Fibroblast of villous mesenchyme (primary cell): Measurements from ENCODE around the gene TMPRSS2. TPM values are rescaled to one million over a fixed set of nuclear protein-coding genes. Genes with fewer than 3 reads are reported as not detected.

Experiments used
- DNase-seq: peaks from one replicate; pipeline ENCODE4 v3.0.0-alpha.2; 2010; ENCODE audit warnings: low read depth
- H3K4me3 ChIP-seq: 2 replicates; pipeline ENCODE4 v1.5.1; 2011; ENCODE audit warnings: low read depth, mild to moderate bottlenecking, low read length
- total RNA-seq: library from RNA; depleted of rRNA; stranded (reverse); fragments of >200 nt; gene quantifications from 2 replicates; pipeline ENCODE4 v1.2.3, GENCODE V29; 2012
- TF ChIP-seq, protein P1 (sequence below): IDR thresholded peaks from 2 replicates; pipeline ENCODE4 v1.5.1; 2012; ENCODE audit warnings: low read depth, mild to moderate bottlenecking, low read length; ENCODE audit not compliant: insufficient read depth

TMPRSS2 gene
- total RNA-seq, 1 donor, result not detected

GRCh38 chr21:41479686-41480085 is 28.3 kb downstream of the TMPRSS2 start:
- TF ChIP-seq, protein P1, sequence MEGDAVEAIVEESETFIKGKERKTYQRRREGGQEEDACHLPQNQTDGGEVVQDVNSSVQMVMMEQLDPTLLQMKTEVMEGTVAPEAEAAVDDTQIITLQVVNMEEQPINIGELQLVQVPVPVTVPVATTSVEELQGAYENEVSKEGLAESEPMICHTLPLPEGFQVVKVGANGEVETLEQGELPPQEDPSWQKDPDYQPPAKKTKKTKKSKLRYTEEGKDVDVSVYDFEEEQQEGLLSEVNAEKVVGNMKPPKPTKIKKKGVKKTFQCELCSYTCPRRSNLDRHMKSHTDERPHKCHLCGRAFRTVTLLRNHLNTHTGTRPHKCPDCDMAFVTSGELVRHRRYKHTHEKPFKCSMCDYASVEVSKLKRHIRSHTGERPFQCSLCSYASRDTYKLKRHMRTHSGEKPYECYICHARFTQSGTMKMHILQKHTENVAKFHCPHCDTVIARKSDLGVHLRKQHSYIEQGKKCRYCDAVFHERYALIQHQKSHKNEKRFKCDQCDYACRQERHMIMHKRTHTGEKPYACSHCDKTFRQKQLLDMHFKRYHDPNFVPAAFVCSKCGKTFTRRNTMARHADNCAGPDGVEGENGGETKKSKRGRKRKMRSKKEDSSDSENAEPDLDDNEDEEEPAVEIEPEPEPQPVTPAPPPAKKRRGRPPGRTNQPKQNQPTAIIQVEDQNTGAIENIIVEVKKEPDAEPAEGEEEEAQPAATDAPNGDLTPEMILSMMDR, result no peak
- DNase-seq, result no peak
- no peak overlapping the region for H3K4me3 ChIP-seq

GRCh38 chr21:41478319-41479177 is 29.4 kb downstream of the TMPRSS2 start:
- TF ChIP-seq, protein P1, result no peak
- peak; percentile 35 for DNase-seq
- no peak overlapping the region for H3K4me3 ChIP-seq

GRCh38 chr21:41477641-41478318 is 30.2 kb downstream of the TMPRSS2 start:
- TF ChIP-seq, protein P1, result no peak
- no peak overlapping the region for H3K4me3 ChIP-seq
- DNase-seq, result no peak

DNA sequence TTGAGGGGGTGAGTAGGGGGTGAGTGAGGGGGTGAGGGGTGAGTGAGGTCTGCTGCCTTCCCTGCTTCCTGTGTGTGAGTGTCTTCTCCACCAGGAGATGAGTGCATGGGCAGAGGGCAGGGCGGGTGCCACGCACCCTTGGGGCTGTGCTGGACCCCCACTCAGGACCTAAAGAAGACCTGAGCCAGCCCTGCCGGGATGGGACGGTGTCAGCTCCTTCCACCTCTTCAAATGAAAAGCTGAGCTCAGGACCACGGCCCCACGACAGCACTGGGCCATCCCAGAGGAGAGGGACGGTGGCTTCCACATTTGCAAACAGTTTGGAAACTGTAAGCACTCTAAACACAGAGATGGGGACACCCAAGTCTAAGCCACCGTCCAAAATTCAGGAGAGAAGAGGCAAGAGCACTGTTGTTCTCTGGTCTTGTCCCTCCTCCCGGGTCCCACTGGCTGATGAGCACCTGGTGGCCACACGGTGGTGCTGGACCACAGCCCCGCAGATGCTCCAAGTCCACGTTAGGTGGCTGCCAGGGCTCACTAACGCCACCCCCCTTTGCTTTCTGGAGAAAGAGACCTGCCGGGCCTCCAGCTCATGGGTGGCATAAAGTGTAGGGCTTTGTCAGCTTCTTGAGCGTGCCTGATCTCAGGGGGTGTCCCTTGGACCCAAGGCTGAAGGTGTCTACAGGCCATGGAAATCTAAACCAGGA is 32.1 kb downstream of the TMPRSS2 start:
- TF ChIP-seq, protein P1, result no peak
- H3K4me3 ChIP-seq, result no peak overlapping the region
- no peak for DNase-seq

GRCh38 chr21:41472753-41473548 is 35.0 kb downstream of the TMPRSS2 start:
- no peak overlapping the region for H3K4me3 ChIP-seq
- DNase-seq, result no peak
- TF ChIP-seq, protein P1, result no peak

DNA sequence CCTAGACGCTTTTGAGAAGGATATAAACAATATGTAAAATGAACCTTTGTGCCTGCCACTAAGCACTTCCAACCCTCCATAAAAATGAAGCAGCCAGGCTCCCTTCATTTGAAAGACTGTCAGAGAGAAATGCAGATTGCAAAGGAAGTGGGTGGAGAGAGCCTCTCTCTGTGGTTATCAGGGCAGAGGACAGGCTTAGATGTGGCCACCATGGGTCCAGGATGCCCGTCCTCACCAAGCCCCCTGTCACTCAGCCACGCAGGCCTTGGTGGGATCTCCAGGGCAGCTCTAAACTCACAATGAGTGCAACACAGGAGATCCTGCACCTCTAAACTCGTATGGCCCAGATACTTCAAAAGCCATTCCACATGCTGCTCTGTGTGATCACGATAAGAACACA is 37.9 kb downstream of the TMPRSS2 start:
- TF ChIP-seq, protein P1, result no peak
- DNase-seq, result no peak
- H3K4me3 ChIP-seq, result no peak overlapping the region
